ENCODE data around the gene HPDL.

Gene HPDL

DNA sequence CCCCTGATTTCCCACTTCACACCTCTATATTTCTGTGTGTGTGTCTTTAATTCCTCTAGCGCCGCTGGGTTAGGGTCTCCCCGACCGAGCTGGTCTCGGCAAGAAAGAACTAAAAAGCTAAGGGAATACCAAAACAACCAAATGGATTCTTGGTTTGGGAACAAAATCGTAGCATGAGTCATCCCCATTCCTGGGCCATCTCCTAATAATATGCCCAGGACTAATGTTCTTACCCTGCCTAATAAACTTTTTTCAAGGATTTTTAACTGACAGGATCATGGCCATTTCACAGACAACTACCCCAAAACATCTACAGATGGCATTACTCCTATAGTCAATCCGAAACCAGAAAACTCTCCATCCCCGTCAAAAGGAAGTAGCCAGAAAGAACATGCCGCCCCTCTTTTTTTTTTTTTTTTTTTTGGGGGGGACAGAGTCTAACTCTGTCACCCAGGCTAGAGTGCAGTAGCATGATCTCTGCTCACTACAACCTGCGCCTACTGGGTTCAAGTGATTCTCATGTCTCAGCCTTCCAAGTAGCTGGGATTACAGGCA is 4.1 kb upstream of the HPDL start:
- H3K4me3 ChIP-seq (ENCODE audit: insufficient read depth, low read depth, low read length), result no peak overlapping the region
- H3K36me3 ChIP-seq (ENCODE audit: control insufficient read depth, insufficient read depth, low read length), result peaks cover under 1% of the 10 kb centered on the region
- H3K4me1 ChIP-seq (ENCODE audit: control insufficient read depth, insufficient read depth, low read length), result no peaks in the 10 kb centered on the region
- no peak overlapping the region for H3K27ac ChIP-seq (ENCODE audit: insufficient read depth, low read depth, low read length, poor library complexity, severe bottlenecking)
- 86 to 88% methylated on average over 10 of the region's 10 CpGs for WGBS, 2 experiments
- no peaks in the 10 kb centered on the region for H3K9me3 ChIP-seq (ENCODE audit: control insufficient read depth, low read length)
- H3K27me3 ChIP-seq (ENCODE audit: control insufficient read depth, insufficient read depth, low read length, poor library complexity, severe bottlenecking), result no peaks in the 10 kb centered on the region

DNA sequence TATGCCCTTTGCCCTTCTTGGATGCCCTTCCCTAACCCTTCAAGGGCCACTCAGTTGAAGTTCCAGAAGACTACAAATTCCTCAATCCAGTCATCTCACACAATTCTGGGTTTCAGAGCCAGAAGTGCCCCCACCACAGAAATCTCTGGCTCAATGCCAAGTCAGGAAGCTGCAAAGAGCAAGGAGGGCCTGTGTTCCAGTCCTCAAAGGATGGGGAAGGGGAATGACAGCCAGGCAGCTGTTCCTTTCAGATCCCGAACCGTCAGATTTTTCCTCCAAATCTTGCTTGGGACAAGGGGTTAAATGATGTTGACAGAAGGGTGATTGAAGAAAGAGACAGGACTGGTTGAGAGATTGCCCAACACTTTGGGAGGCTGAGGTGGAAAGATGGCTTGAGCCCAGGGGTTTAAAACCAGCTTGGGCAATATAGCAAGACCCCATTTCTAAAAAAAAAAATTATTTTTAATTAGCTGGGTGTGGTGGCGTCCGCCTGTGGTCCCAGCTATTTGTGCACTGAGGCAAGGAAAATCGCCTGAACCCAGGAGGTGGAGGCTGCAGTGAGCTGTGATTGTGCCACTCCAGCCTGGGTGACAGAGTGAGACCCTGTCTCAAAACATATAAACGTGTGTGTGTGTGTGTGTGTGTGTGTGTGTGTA is 716 bp upstream of the HPDL start:
- Histone ChIP-seq H3K36me3 (ENCODE audit: control insufficient read depth, insufficient read depth, low read length) (peaks cover 12% of the 10 kb centered on the region), H3K27me3 (ENCODE audit: control insufficient read depth, insufficient read depth, low read length, poor library complexity, severe bottlenecking) (no peaks in the 10 kb centered on the region), H3K27ac (ENCODE audit: insufficient read depth, low read depth, low read length, poor library complexity, severe bottlenecking) (no peak overlapping the region), H3K4me3 (ENCODE audit: insufficient read depth, low read depth, low read length) (no peak overlapping the region), H3K4me1 (ENCODE audit: control insufficient read depth, insufficient read depth, low read length) (peaks cover 14% of the 10 kb centered on the region), H3K9me3 (ENCODE audit: control insufficient read depth, low read length) (no peaks in the 10 kb centered on the region)
- 82 to 87% methylated on average over 6 of the region's 6 CpGs for WGBS, 2 experiments

DNA sequence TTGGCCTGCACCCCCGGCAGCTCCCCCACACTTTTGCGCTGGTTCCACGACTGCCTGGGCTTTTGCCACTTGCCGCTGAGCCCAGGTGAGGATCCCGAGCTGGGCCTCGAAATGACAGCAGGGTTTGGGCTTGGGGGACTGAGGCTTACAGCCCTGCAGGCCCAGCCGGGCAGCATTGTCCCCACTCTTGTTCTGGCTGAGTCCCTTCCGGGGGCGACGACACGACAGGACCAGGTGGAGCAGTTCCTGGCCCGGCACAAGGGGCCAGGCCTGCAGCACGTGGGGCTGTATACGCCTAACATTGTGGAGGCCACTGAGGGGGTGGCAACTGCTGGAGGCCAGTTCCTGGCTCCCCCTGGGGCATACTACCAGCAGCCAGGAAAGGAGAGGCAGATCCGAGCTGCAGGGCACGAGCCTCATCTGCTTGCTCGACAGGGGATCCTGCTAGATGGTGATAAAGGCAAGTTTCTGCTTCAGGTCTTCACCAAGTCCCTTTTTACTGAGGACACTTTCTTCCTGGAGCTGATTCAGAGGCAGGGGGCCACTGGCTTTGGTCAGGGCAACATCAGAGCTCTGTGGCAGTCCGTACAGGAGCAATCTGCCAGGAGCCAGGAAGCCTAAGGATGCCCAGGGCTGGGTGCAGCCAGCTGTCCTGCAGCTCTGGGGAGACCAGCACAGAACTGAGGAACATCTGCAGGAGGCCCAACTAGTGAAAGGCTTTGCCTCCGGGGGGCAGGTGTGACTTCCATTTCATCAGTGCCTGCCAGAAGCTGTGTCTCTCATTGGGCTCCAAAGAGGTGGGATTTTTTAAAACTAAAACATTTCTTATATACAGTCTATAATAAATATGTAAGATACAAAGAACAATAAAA is 1.2 kb downstream of the HPDL start:
- no peak overlapping the region for H3K4me3 ChIP-seq (ENCODE audit: insufficient read depth, low read depth, low read length)
- no peaks in the 10 kb centered on the region for H3K9me3 ChIP-seq (ENCODE audit: control insufficient read depth, low read length)
- peak overlapping the region; percentile 47 for H3K27ac ChIP-seq (ENCODE audit: insufficient read depth, low read depth, low read length, poor library complexity, severe bottlenecking)
- no peaks in the 10 kb centered on the region for H3K27me3 ChIP-seq (ENCODE audit: control insufficient read depth, insufficient read depth, low read length, poor library complexity, severe bottlenecking)
- H3K36me3 ChIP-seq (ENCODE audit: control insufficient read depth, insufficient read depth, low read length), result peaks cover 28% of the 10 kb centered on the region
- WGBS, 2 experiments, result 81 to 83% methylated on average over 19 of the region's 19 CpGs
- H3K4me1 ChIP-seq (ENCODE audit: control insufficient read depth, insufficient read depth, low read length), result peaks cover 14% of the 10 kb centered on the region

DNA sequence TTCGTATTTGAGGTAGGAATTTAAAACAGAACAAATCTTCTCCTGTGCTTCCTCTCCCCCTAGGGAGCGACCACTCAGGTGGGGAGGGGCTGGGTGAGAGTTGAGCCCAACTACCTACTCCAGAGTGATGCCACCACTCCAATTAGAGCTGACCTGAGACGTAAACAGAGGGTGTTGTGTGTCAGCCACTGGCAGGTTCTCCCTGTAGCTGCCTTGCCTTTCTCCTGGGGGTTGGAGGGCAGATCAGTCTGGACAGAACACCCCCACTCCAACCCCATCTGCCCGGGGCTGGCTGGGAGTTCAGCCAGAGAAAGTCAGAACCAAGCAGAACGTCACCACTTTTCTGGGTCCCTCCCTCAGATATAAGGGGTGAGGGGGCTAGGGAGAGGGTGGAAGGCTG is 2.0 kb downstream of the HPDL start:
- peaks cover 14% of the 10 kb centered on the region for H3K4me1 ChIP-seq (ENCODE audit: control insufficient read depth, insufficient read depth, low read length)
- H3K27ac ChIP-seq (ENCODE audit: insufficient read depth, low read depth, low read length, poor library complexity, severe bottlenecking), result peak overlapping the region; percentile 70
- H3K9me3 ChIP-seq (ENCODE audit: control insufficient read depth, low read length), result no peaks in the 10 kb centered on the region
- peaks cover 35% of the 10 kb centered on the region for H3K36me3 ChIP-seq (ENCODE audit: control insufficient read depth, insufficient read depth, low read length)
- 74 to 81% methylated on average over 4 to 5 of the region's 5 CpGs for WGBS, 2 experiments
- H3K27me3 ChIP-seq (ENCODE audit: control insufficient read depth, insufficient read depth, low read length, poor library complexity, severe bottlenecking), result no peaks in the 10 kb centered on the region
- H3K4me3 ChIP-seq (ENCODE audit: insufficient read depth, low read depth, low read length), result no peak overlapping the region

DNA sequence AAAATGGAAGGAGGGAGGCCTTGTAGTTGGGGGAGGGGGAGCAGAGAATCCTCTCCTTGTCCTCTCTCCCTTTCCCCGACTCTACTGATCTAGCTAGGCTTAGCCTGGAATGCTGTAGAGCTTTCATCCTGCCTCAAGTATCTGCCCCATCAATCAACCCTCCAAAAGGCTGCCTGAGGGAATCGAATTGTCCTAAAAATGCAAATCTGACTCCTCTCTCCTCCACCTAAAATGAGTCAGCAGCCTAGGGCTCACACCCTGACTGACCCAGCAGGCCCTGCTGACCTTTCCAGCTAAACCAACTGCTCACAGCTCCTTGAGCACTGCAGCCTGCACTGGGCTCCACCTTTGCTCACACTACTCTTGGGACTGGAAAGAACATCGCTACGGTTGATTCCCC is 2.8 kb downstream of the HPDL start:
- Histone ChIP-seq H3K27me3 (ENCODE audit: control insufficient read depth, insufficient read depth, low read length, poor library complexity, severe bottlenecking) (no peaks in the 10 kb centered on the region), H3K4me1 (ENCODE audit: control insufficient read depth, insufficient read depth, low read length) (peaks cover 14% of the 10 kb centered on the region), H3K36me3 (ENCODE audit: control insufficient read depth, insufficient read depth, low read length) (peaks cover 35% of the 10 kb centered on the region), H3K9me3 (ENCODE audit: control insufficient read depth, low read length) (no peaks in the 10 kb centered on the region), H3K4me3 (ENCODE audit: insufficient read depth, low read depth, low read length) (no peak overlapping the region), H3K27ac (ENCODE audit: insufficient read depth, low read depth, low read length, poor library complexity, severe bottlenecking) (peak overlapping the region; percentile 70)
- 44 to 53% methylated on average over 4 of the region's 4 CpGs for WGBS, 2 experiments

DNA sequence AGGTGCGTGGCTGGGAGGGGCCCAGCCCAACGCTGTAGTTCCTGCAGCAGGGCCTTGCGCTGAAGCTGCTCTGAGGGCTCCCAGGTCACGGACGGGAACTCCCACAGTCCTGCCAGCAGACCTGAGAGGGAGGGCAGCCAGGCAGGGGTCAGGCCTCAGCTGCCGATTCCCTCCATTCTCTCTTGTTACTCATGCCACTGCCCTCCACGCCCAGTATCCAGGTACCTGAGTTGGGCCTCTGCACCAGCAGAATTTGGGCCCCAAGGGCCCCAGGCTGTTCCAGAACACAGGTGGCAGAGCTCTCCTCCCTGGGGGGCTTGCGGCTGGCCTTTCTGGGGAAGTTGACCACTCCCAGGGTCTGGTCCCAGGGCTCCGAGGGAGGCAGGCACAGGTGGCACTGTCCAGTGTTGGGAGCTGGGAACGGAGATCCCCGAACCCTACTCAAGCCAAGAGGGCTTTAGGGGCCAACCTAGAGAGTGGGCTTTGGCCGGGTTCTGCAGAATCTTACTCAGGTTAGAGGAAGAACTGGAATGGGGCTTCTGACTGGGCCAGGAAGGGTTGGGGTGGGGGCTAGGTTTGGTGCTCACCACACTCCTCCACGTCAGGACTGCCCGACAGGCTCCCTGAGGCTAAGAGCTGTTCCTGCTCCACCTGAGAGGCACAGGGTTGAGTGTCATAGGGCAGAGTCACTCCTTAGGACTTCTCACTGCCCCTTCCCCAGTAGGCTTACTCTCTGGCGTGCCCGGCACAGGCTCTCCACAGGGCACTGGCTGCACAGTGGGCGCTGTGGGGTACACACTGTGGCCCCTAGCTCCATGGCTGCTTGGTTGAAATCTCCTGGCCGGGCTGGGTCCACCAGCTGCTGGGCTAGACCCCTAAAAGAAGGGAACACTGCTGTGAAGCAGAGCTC is 5.0 kb downstream of the HPDL start:
- no peaks in the 10 kb centered on the region for H3K27me3 ChIP-seq (ENCODE audit: control insufficient read depth, insufficient read depth, low read length, poor library complexity, severe bottlenecking)
- peaks cover 14% of the 10 kb centered on the region for H3K4me1 ChIP-seq (ENCODE audit: control insufficient read depth, insufficient read depth, low read length)
- peaks cover 35% of the 10 kb centered on the region for H3K36me3 ChIP-seq (ENCODE audit: control insufficient read depth, insufficient read depth, low read length)
- WGBS, 2 experiments, result 95 to 96% methylated on average over 18 of the region's 18 CpGs
- no peak overlapping the region for H3K4me3 ChIP-seq (ENCODE audit: insufficient read depth, low read depth, low read length)
- no peak overlapping the region for H3K27ac ChIP-seq (ENCODE audit: insufficient read depth, low read depth, low read length, poor library complexity, severe bottlenecking)
- no peaks in the 10 kb centered on the region for H3K9me3 ChIP-seq (ENCODE audit: control insufficient read depth, low read length)

DNA sequence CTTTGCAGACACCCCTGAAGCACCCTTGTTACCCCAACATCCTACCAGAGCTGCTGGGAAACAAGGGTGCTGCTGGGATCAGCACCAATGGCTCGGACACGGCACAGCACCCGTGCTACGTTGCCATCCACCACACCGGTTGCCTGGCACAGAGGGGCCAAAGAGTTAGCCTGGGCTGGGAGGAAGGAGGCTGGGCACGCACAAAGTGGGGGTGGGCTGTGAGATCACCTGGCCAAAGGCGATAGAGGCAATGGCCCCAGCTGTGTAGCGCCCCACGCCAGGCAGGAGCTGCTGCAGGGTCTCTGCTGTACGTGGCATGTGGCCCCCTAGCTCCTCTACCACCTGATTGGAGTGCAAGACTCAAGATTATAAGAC is 5.6 kb downstream of the HPDL start:
- Histone ChIP-seq H3K27me3 (ENCODE audit: control insufficient read depth, insufficient read depth, low read length, poor library complexity, severe bottlenecking) (no peaks in the 10 kb centered on the region), H3K36me3 (ENCODE audit: control insufficient read depth, insufficient read depth, low read length) (peaks cover 35% of the 10 kb centered on the region), H3K4me3 (ENCODE audit: insufficient read depth, low read depth, low read length) (no peak overlapping the region), H3K9me3 (ENCODE audit: control insufficient read depth, low read length) (no peaks in the 10 kb centered on the region), H3K4me1 (ENCODE audit: control insufficient read depth, insufficient read depth, low read length) (peaks cover 14% of the 10 kb centered on the region), H3K27ac (ENCODE audit: insufficient read depth, low read depth, low read length, poor library complexity, severe bottlenecking) (no peak overlapping the region)
- WGBS, 2 experiments, result 96% methylated on average over 10 of the region's 10 CpGs

DNA sequence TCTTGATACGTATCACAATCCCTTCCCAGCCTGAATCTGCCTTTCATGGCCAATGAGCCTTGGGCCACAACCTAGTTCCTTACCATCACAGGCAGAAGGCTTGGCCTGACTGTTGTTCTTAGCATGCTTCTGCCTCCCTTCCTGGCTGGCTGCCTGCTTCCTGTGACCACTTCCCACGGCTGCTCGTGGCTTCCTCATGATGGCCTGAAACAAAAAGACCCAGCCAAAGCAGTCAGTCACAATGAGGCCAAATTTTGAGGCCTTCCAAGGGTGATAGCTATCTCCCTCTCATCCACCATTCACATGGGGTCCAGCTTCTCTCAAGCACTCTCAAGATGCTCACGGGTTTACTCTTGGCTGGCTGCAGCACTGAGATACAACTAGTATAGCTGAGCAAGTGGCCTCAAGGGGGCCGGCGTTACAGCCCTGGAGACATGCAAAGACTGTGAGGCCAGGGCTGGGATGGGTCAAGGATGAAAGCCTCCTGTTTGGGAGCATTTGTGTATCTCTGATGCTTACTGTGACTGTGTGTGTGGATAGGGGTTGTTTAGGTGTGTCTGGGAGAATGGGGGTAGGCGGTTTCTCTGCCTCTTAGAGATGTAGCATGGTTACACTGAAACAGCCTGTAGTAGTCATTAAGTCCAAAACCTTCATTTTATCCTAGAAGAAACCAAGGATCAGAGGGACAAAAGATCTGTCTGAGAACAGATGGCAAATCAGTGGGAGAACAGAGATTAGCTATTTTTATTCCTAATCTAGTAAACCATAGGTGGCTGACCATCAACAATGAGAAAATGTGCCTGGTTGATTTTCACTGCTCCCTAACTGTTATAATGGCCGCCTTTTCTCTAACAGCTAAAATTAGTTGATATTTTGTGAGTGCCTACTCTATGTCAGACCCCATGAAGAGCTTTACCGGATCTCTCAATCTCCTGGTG is 7.9 kb downstream of the HPDL start:
- WGBS, 2 experiments, result 83 to 86% methylated on average over 8 to 9 of the region's 9 CpGs
- Histone ChIP-seq H3K27ac (ENCODE audit: insufficient read depth, low read depth, low read length, poor library complexity, severe bottlenecking) (no peak overlapping the region), H3K9me3 (ENCODE audit: control insufficient read depth, low read length) (no peaks in the 10 kb centered on the region), H3K27me3 (ENCODE audit: control insufficient read depth, insufficient read depth, low read length, poor library complexity, severe bottlenecking) (no peaks in the 10 kb centered on the region), H3K4me1 (ENCODE audit: control insufficient read depth, insufficient read depth, low read length) (no peaks in the 10 kb centered on the region), H3K36me3 (ENCODE audit: control insufficient read depth, insufficient read depth, low read length) (peaks cover 36% of the 10 kb centered on the region), H3K4me3 (ENCODE audit: insufficient read depth, low read depth, low read length) (no peak overlapping the region)

DNA sequence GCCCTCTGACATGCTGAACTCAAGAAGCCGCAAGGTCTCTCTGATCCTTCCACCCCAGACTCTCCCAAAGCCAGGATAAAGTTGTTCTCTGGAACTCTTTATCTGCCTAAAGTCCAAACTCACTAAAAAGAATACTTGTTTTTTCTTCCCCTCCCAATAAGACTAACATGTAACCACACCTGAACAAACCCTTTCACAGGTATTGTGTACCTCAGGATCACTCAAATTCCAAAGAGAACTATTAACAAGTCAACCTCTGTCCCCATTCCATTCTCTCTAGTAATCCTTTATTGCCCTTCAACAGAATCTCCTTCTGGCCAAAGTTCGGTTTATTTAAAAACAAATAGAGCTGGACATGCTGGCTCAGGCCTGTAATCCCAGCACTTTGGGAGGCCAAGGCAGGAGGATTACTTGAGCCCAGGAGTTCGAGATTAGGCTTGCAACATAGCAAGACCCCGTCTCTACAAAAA is 9.2 kb downstream of the HPDL start:
- no peak overlapping the region for H3K27ac ChIP-seq (ENCODE audit: insufficient read depth, low read depth, low read length, poor library complexity, severe bottlenecking)

More for the DNA sequence above, 9.2 kb downstream of the HPDL start:
- no peaks in the 10 kb centered on the region for H3K27me3 ChIP-seq (ENCODE audit: control insufficient read depth, insufficient read depth, low read length, poor library complexity, severe bottlenecking)
- 95% methylated on average over 4 of the region's 4 CpGs for WGBS, 2 experiments
- H3K4me1 ChIP-seq (ENCODE audit: control insufficient read depth, insufficient read depth, low read length), result peaks cover 2% of the 10 kb centered on the region
- no peak overlapping the region for H3K4me3 ChIP-seq (ENCODE audit: insufficient read depth, low read depth, low read length)
- H3K36me3 ChIP-seq (ENCODE audit: control insufficient read depth, insufficient read depth, low read length), result peaks cover 31% of the 10 kb centered on the region
- H3K9me3 ChIP-seq (ENCODE audit: control insufficient read depth, low read length), result no peaks in the 10 kb centered on the region
